GM12891 (cell line): ENCODE data around the gene DSCAM.

Experiments
- DNase-seq: peaks from one replicate; pipeline ENCODE4 v3.0.0; 2011; ENCODE audit warnings: low spot score; ENCODE audit not compliant: insufficient read length
- FAIRE-seq: peaks from 2 replicates; lab custom pipeline; 2011; peaks lifted over from hg19 to GRCh38; lab: Jason Lieb, UNC
- PAX5 ChIP-seq: IDR thresholded peaks from 2 replicates; pipeline ENCODE4 v1.6.1; 2011; ENCODE audit warnings: low read length, moderate library complexity, mild to moderate bottlenecking; ENCODE audit not compliant: insufficient read depth, severe bottlenecking
- POLR2A ChIP-seq: IDR thresholded peaks from 2 replicates; pipeline ENCODE4 v1.6.1; 2011; ENCODE audit warnings: low read depth, low read length, control low read depth
- POLR2AphosphoS5 ChIP-seq: IDR thresholded peaks from 2 replicates; pipeline ENCODE4 v1.6.1; 2011; ENCODE audit warnings: low read depth, low read length, control low read depth
- POU2F2 ChIP-seq: IDR thresholded peaks from 2 replicates; pipeline ENCODE4 v1.6.1; 2011; ENCODE audit warnings: low read depth, mild to moderate bottlenecking, control low read depth, low read length, moderate library complexity
- SPI1 ChIP-seq: IDR thresholded peaks from 2 replicates; pipeline ENCODE4 v1.6.1; 2011; ENCODE audit warnings: low read depth, low read length, control low read depth
- TAF1 ChIP-seq: IDR thresholded peaks from 2 replicates; pipeline ENCODE4 v1.6.1; 2011; ENCODE audit warnings: low read depth, low read length, control low read depth

DSCAM gene

DNA sequence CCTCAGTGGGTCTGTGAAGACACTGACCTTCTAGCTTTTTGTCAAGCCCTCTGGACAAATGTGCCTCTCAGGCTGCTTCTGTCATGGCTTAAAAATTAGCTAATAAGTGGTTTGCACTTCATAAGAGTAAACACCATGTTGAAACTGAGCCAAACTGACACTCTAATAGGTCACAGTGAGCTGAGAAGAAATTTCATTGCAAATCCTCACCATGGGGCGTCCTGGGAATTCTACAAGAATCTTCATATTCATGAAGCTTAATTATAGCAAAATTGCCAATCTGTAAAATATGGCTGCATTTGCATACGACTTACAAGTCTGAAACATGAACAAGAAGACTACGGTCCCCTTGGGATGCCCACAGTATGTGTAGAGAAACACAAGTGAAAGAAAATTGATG lies 188.6 kb downstream of the DSCAM start:
- DNase-seq = no peak
- no peak for FAIRE-seq
- TF ChIP-seq POLR2A = no peak
- TF ChIP-seq POU2F2 = no peak
- TF ChIP-seq SPI1 = no peak
- TF ChIP-seq TAF1 = no peak
- TF ChIP-seq PAX5 = no peak
- no peak for TF ChIP-seq POLR2AphosphoS5

DNA sequence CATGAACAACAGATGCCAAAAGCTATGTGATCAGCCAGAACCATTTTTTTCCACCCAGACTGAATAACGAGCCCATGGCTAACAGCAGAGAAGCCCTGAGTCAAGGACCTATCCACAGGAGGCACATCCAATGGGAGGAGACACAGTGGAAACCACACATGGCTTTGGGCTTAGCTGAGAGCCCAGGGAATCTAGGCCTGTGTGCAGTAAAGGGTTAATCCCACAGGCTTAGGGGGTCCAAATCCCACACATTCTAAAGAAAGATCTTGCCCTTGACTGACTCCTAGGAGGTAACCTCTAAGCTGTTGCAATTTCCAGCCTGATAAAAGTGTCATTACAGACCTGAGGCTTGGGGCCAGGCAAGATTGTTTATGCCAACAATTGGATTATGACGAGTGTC lies 194.5 kb downstream of the DSCAM start:
- TF ChIP-seq POU2F2 = no peak
- TF ChIP-seq PAX5 = no peak
- no peak for TF ChIP-seq POLR2A
- TF ChIP-seq POLR2AphosphoS5 = no peak
- no peak for TF ChIP-seq SPI1
- TF ChIP-seq TAF1 = no peak
- DNase-seq (no peak), FAIRE-seq (no peak)

DNA sequence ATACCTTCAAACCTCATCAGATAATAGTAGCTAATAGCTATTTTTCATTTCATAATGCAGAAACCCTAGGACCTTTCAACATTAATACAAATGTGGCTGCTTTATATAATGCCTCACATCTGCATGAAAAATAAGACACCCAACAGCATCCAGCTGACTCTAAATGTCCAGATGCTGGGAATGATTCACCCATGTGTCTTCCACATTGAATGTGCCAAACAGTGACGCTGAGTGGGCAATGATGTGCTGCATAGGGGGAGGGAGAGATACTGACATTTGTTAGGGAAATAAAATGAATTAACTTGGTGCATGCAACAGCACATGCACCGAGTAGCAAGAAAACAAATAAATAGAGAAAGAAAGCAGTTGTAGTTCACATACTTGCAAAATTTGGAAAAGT lies 199.3 kb downstream of the DSCAM start:
- TF ChIP-seq POLR2A = no peak
- no peak for TF ChIP-seq SPI1
- TF ChIP-seq TAF1 = no peak
- no peak for TF ChIP-seq PAX5
- TF ChIP-seq POU2F2 = no peak
- no peak for TF ChIP-seq POLR2AphosphoS5
- FAIRE-seq (no peak), DNase-seq (no peak)

DNA sequence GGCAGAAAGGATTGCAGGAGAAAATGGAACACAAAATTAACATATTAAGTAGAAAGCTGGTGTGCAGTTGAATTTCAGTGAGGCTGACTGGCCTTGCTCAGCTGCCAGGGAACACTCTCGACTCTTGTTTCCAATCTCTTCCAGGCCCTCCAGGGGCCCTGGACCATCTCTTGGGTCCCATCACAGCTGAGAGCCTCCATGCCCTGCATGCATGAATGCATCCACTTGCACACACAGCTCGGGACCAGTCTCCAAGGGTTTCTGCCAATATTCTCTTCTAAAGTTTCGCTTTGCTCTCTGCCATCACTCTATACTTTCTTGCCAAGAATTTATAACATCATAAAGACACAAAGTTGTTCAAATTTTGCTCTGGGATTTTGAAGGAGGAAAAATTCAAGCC lies 200.3 kb downstream of the DSCAM start:
- TF ChIP-seq POLR2AphosphoS5 = no peak
- TF ChIP-seq PAX5 = no peak
- TF ChIP-seq POU2F2 = no peak
- no peak for TF ChIP-seq TAF1
- TF ChIP-seq POLR2A = no peak
- TF ChIP-seq SPI1 = no peak
- DNase-seq (no peak), FAIRE-seq (no peak)

DNA sequence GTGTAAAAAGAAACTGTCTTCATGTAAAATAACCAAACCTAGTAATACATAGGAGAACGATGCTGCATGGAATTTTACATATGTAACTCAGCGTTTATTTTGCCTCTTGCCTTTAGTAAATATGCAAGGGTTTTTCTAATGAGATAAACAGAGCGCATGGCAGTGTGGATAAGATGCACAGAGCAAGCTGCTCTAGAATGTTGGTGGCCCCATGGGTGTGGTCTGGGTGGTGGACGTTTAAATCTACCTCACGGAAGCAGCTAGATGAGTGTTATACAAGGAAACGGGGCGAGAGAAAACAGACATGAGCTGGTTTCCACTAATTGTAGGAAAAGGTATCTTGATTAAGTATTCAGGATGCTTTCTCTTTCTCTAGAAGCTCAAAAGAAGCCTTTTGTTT lies 205.9 kb downstream of the DSCAM start:
- FAIRE-seq (no peak), DNase-seq (no peak)
- no peak for TF ChIP-seq POLR2AphosphoS5
- no peak for TF ChIP-seq SPI1
- no peak for TF ChIP-seq TAF1
- no peak for TF ChIP-seq PAX5

DNA sequence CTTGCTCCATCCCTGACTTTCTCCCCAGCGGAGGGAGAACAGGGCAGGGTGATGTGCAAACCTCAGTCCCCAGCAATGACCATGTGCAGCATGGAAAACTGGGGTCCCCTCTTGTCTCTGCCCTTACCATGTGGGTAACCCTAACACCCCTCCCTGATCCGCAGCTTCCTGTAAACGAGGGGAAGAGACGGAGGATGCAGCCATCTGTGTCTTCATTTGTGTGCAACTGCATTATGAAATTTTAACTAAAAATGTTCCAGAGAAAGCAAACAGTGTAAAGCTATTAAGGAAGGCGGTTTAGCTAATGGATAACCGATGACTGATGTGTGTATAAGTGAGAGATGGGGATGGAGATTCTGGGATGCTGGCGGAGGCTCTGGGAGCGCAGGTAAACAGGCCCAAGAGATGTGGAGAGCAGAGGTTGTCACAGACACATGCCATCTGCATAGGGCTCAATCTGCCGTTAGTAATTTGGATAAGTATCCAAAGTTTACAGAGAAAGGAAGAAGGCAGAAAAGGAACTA lies 206.6 kb downstream of the DSCAM start:
- no peak for DNase-seq
- no peak for TF ChIP-seq POLR2AphosphoS5
- no peak for TF ChIP-seq PAX5
- no peak for TF ChIP-seq SPI1
- TF ChIP-seq TAF1 = no peak
- no peak for TF ChIP-seq POLR2A
- no peak for TF ChIP-seq POU2F2
- no peak for FAIRE-seq

DNA sequence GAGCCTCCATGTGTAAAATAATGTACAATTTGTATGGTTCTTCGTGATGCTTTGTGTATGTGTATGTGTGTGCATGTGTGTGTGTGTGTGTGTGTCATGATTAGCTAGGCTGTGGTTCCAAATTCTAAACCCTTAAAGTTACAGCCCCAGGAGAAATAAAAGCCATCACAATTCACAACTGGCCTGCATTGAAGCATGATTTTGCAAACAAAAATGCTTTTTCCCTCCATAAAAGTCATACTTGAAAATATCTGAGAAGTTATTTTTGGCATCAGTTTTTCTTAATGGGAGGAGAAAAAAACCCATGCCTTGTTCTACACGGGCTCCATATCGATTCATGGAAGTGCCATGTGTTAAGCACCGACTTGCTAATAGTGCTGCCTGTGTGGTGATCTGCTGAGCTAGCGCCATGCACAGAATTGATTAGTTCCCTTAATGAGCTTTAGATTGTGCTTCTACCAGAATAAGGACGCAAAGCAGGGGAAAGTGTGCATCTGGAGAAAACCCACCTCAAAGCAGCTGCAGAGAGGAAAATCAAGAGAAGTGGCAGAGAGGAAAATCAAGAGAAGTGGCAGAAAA lies 207.3 kb downstream of the DSCAM start:
- no peak for FAIRE-seq
- DNase-seq = no peak
- TF ChIP-seq POLR2A (no peak), PAX5 (no peak), TAF1 (no peak), POU2F2 (no peak), SPI1 (no peak), POLR2AphosphoS5 (no peak)

DNA sequence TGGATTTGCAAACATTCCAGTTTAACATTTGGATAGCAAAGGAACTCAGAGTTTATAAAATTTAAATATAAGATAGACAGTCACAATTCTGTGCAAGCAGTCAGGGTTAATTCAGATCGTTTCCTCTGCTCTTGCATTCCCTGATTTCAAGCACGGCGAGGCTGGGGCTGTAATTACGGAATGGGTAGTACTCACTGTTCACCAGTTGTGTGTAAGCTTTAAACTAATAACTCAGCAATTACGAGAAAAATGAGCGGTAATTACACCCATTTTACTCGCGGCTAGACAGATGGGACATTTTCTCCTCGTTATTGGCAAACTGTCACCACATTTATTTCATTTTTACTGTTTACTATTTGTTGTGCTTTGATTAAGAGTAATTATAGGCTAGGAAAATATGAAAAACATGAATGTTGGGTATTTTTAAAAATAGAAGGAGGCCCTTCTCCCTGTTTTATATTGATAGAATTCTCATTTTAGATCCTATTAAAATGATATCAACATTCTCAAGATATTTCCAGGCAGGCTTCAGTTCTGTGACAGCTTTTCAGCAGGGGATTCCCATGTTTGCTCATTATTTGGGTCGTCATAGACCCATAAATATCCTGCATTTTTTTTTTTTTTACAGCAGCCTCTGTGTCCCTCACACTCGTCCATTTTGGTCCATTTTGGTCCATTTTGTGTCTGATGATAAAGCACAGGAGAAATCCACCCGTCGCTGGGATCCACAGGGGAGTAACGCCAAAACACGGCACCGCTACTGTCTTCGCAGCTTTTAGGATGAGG lies 208.3 kb downstream of the DSCAM start:
- TF ChIP-seq SPI1 (no peak), PAX5 (no peak), POU2F2 (no peak), POLR2A (no peak), TAF1 (no peak), POLR2AphosphoS5 (no peak)
- FAIRE-seq = no peak
- no peak for DNase-seq

DNA sequence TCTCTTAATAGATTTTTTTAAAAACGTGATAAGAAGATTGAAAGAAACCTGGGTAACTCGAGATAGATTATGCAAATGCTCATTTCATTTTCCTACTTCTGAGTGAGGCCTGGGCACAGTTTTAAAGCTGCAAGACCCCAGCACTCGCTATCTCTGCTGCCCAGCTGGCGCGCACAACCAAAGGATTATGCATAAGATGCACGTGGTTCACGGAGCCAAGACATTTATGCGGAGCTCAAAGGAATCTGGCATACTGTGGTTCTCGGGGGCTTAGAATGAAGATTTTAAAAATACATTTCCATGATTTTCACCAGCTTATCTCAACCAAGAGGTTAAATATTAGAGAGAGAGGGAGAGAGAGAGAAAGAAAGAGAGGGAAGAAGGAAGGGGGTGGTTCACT lies 210.9 kb downstream of the DSCAM start:
- DNase-seq = no peak
- FAIRE-seq = no peak
- TF ChIP-seq POU2F2 (no peak), TAF1 (no peak), SPI1 (no peak), POLR2AphosphoS5 (no peak), POLR2A (no peak), PAX5 (no peak)
